Neutrophil (primary cell): ENCODE data around the gene GYS1.
A peak's percentile ranks its signal among the peaks of the same experiment; 100 is the strongest.

Experiments used
- H3K27ac ChIP-seq: fragments of 200-600 bp; sonication (generic); 2 replicates; pipeline ENCODE4 v1.5.1; 2016; ENCODE audit warnings: mild to moderate bottlenecking, moderate library complexity
- H3K27me3 ChIP-seq: fragments of 200-600 bp; sonication (generic); 2 replicates; pipeline ENCODE4 v1.6.0; 2016; ENCODE audit warnings: mild to moderate bottlenecking
- H3K36me3 ChIP-seq: fragments of 200-600 bp; sonication (generic); 2 replicates; pipeline ENCODE4 v1.5.1; 2017
- H3K4me1 ChIP-seq, 2 experiments: fragments of 200-600 bp in 1 of 2; sonication (generic) in 1 of 2; 1 replicate in 1 of 2; 2 replicates in 1 of 2; pipeline versions ENCODE4 v1.5.1 to v1.6.1; 2013 to 2016; ENCODE audit warnings: low read depth in 1 of 2, low read length in 1 of 2, mild to moderate bottlenecking in 1 of 2, moderate library complexity in 1 of 2; ENCODE audit not compliant: control insufficient read depth in 1 of 2, insufficient read depth in 1 of 2
- H3K4me3 ChIP-seq, 2 experiments: fragments of 200-600 bp in 1 of 2; sonication (generic) in 1 of 2; 1 replicate in 1 of 2; 2 replicates in 1 of 2; pipeline ENCODE4 v1.5.1; 2013 to 2016; ENCODE audit warnings: low read depth in 1 of 2, low read length in 1 of 2, mild to moderate bottlenecking in 1 of 2, moderate library complexity in 1 of 2
- H3K9me3 ChIP-seq: fragments of 200-600 bp; sonication (generic); 2 replicates; pipeline ENCODE4 v1.5.1; 2016
- CTCF ChIP-seq: fragments of 200-600 bp; sonication (generic); IDR thresholded peaks from 2 replicates; pipeline ENCODE4 v1.5.1; 2016; ENCODE audit warnings: antibody characterized with exemption

Gene GYS1

DNA sequence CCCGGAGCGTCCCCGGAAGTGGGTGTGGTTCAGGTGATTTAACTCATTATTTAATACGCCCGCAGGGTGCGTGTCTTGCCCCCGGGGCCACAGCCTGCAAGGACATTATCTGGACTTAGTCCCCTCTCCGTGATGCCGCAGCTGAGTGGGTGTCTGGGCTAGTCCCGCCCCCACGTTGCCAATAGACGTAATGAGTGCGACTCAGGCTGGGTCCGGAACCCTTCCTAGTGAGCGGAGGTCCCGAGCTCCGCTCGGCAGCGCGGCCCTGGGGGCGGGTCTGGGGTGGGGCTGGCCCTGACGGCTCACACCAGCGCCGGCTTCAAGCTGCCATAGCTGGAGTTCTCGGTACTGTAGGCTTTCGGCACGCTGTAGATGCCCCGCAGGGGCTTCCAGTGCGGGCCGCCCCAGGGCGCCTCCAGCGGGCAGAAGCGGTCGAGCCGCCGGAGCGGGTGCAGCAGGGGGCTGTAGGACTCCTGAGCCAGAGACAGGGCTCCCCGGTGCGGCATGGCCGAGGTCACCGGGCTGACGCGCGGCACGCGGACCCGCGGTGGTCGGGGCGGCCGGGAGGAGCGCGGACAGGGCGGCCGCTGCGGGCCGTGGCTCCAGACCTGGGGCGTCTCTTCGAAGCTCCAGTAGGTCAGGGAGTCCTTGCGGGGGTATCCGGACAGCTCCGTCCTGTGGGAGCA, 24.7 kb upstream of the GYS1 start:
- peak overlapping the region in 1 of 2 experiments; percentile 55 for H3K4me3 ChIP-seq

GRCh38 chr19:49017041-49017665, 24.0 kb upstream of the GYS1 start, which contains the start of gene LHB:
Gene LHB (minus strand): TSS chr19:49017091. CDS start chr19:49017081, 10 bp downstream.
- no peaks in the 10 kb centered on the region for H3K9me3 ChIP-seq
- no peak within 1 kb of the TSS for H3K27ac ChIP-seq
- H3K36me3 ChIP-seq: peaks cover 33% of the 10 kb centered on the region
- peaks cover 23% of the 10 kb centered on the region in 2 experiments for H3K4me1 ChIP-seq
- TF ChIP-seq CTCF: no peak
- peak within 1 kb of the TSS in 1 of 2 experiments; percentile 55 for H3K4me3 ChIP-seq
- peaks cover 52% of the 10 kb centered on the region for H3K27me3 ChIP-seq

More for the DNA sequence above, 24.7 kb upstream of the GYS1 start:
- H3K4me1 ChIP-seq: peaks cover 23% of the 10 kb centered on the region in 2 experiments
- TF ChIP-seq CTCF: no peak
- no peak overlapping the region for H3K27ac ChIP-seq
- peaks cover 57% of the 10 kb centered on the region for H3K27me3 ChIP-seq
- no peaks in the 10 kb centered on the region for H3K9me3 ChIP-seq
- peaks cover 27% of the 10 kb centered on the region for H3K36me3 ChIP-seq

GRCh38 chr19:49016067-49016839, 23.1 kb upstream of the GYS1 start:
- Histone ChIP-seq H3K9me3 (no peaks in the 10 kb centered on the region), H3K4me3 (no peak overlapping the region), H3K27ac (no peak overlapping the region), H3K4me1 (peaks cover 23% of the 10 kb centered on the region in 2 experiments), H3K27me3 (peaks cover 43% of the 10 kb centered on the region), H3K36me3 (peaks cover 42% of the 10 kb centered on the region)
- no peak for TF ChIP-seq CTCF

DNA sequence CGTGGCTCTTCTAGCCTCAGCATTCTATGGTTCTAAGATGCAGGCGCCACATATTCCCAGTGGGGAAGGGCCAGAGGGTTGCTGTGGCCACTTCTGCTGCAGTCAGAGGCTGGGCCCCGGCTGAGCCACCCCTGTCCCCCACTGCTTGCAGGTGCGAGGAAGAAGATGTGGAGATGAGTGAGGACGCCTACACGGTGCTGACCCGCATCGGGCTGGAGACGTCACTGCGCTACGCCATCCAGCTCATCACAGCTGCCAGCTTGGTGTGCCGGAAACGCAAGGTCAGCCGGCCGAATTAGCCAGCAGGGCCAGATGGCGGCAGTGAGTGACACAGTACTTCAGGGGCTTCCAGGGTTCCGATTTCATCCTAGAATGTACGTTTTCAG, 21.8 kb upstream of the GYS1 start:
- TF ChIP-seq CTCF: no peak
- Histone ChIP-seq H3K36me3 (peaks cover 56% of the 10 kb centered on the region), H3K27me3 (peaks cover 29% of the 10 kb centered on the region), H3K9me3 (no peaks in the 10 kb centered on the region), H3K4me3 (no peak overlapping the region), H3K4me1 (peaks cover 23% of the 10 kb centered on the region in 2 experiments), H3K27ac (no peak overlapping the region)

DNA sequence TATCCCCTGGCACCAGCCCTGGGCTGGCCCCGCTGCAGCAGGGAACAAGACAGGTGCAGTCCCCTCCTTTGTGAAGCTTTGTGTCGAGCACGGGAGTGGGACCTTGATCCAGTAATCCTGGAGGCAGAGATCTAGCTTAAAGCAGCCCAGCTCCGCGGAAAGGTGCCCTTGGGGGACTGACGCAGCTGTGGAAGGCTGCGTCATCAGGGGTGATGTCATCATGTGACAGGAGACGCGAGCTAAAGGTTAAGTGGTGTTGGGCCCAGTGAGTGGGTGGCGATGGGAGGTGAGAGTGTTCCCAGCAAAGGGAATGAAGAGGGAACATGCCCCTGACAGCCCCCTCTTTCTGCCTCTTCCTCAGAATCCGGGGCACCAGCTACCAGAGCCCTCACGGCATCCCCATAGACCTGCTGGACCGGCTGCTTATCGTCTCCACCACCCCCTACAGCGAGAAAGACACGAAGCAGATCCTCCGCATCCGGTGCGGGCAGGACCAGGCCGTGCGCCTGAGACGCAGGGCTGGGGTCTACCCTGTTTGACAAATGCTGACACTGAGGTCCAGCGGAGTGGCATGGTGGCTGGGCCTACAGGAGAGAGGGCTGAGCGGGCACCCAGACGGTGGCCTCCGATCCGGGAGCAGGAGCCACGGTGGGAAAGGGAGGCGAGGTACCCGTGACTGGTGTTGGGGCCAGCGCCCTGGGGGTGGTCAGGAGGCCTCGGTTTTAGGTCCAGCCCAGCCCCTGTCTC, 21.2 kb upstream of the GYS1 start:
- Histone ChIP-seq H3K36me3 (peaks cover 62% of the 10 kb centered on the region), H3K4me1 (peaks cover 18 to 20% of the 10 kb centered on the region in 2 experiments), H3K4me3 (no peak overlapping the region), H3K27ac (no peak overlapping the region), H3K27me3 (peaks cover 23% of the 10 kb centered on the region), H3K9me3 (no peaks in the 10 kb centered on the region)
- no peak for TF ChIP-seq CTCF
